ENCODE measurements around the gene CAMK2A. TPM values are rescaled to one million over a fixed set of nuclear protein-coding genes. Genes with fewer than 3 reads are reported as not detected.

Gene CAMK2A
- total RNA-seq, 4 donors from 2014 or later: 0.32 to 0.82 TPM; not detected in 2

GRCh38 chr5:150254774-150255173 lies 34.8 kb downstream of the CAMK2A start:
- intact Hi-C loops (cut with DNase I; ENCODE audit: low total_unique reads) (no loop called here), in situ Hi-C loops (cut with MboI; ENCODE audit: low pct_ligation_motif_present in 1 of 4, low pct_unique_long_range_greater_than_20kb in 1 of 4, low sequenced_read_pairs in 3 of 4) (loop anchor here in 1 of 4 donors (25.0 kb wide), 1 partner anchor 183 kb away; the partner anchor contains the start of gene RPS14)
- H3K36me3 ChIP-seq: no peaks in the 10 kb centered on the region
- H3K27ac ChIP-seq: no peak overlapping the region
- no peaks in the 10 kb centered on the region for H3K9me3 ChIP-seq
- TF ChIP-seq POLR2A (IDR thresholded peaks at IDR 0.05) (no peak), POLR2AphosphoS5 (IDR thresholded peaks at IDR 0.05) (no peak), EP300 (IDR thresholded peaks at IDR 0.05; ENCODE audit: low read depth) (no peak)
- TF ChIP-seq, protein P1, sequence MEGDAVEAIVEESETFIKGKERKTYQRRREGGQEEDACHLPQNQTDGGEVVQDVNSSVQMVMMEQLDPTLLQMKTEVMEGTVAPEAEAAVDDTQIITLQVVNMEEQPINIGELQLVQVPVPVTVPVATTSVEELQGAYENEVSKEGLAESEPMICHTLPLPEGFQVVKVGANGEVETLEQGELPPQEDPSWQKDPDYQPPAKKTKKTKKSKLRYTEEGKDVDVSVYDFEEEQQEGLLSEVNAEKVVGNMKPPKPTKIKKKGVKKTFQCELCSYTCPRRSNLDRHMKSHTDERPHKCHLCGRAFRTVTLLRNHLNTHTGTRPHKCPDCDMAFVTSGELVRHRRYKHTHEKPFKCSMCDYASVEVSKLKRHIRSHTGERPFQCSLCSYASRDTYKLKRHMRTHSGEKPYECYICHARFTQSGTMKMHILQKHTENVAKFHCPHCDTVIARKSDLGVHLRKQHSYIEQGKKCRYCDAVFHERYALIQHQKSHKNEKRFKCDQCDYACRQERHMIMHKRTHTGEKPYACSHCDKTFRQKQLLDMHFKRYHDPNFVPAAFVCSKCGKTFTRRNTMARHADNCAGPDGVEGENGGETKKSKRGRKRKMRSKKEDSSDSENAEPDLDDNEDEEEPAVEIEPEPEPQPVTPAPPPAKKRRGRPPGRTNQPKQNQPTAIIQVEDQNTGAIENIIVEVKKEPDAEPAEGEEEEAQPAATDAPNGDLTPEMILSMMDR (IDR thresholded peaks at IDR 0.05): no peak
- 78% methylated on average over 4 of the region's 4 CpGs; no CpG with 5 or more reads in 1 of the 2 donors for WGBS, 2 donors (ENCODE audit: low coverage in 1 of 2)
- DNase-seq: no peak
- no peaks in the 10 kb centered on the region for H3K27me3 ChIP-seq
- no peak overlapping the region for H3K4me3 ChIP-seq
- no peaks in the 10 kb centered on the region for H3K4me1 ChIP-seq

GRCh38 chr5:150254363-150254762 lies 35.2 kb downstream of the CAMK2A start:
- in situ Hi-C loops (cut with MboI; ENCODE audit: low pct_ligation_motif_present in 1 of 4, low pct_unique_long_range_greater_than_20kb in 1 of 4, low sequenced_read_pairs in 3 of 4): loop anchor here in 1 of 4 donors (25.0 kb wide), 1 partner anchor 183 kb away; the partner anchor contains the start of gene RPS14
- no peaks in the 10 kb centered on the region for H3K27me3 ChIP-seq
- H3K36me3 ChIP-seq: no peaks in the 10 kb centered on the region
- TF ChIP-seq EP300 (IDR thresholded peaks at IDR 0.05; ENCODE audit: low read depth) (no peak), POLR2AphosphoS5 (IDR thresholded peaks at IDR 0.05) (no peak), POLR2A (IDR thresholded peaks at IDR 0.05) (no peak)
- TF ChIP-seq, protein P1 (IDR thresholded peaks at IDR 0.05): no peak
- intact Hi-C loops (cut with DNase I; ENCODE audit: low total_unique reads): no loop called here
- no peaks in the 10 kb centered on the region for H3K9me3 ChIP-seq
- H3K4me3 ChIP-seq: no peak overlapping the region
- 72% methylated on average over 7 of the region's 7 CpGs; no CpG with 5 or more reads in 1 of the 2 donors for WGBS, 2 donors (ENCODE audit: low coverage in 1 of 2)
- H3K4me1 ChIP-seq: no peaks in the 10 kb centered on the region
- H3K27ac ChIP-seq: no peak overlapping the region
- DNase-seq: no peak

- Histone ChIP-seq H3K36me3 (no peaks in the 10 kb centered on the region), H3K4me3 (no peak overlapping the region), H3K27ac (no peak overlapping the region), H3K9me3 (no peaks in the 10 kb centered on the region), H3K27me3 (no peaks in the 10 kb centered on the region), H3K4me1 (no peaks in the 10 kb centered on the region)
- WGBS, 2 donors (ENCODE audit: low coverage in 1 of 2): 85 to 92% methylated on average over 4 to 10 of the region's 10 CpGs
- intact Hi-C loops (cut with DNase I; ENCODE audit: low total_unique reads) (no loop called here), in situ Hi-C loops (cut with MboI; ENCODE audit: low pct_ligation_motif_present in 1 of 4, low pct_unique_long_range_greater_than_20kb in 1 of 4, low sequenced_read_pairs in 3 of 4) (loop anchor here in 1 of 4 donors (25.0 kb wide), 1 partner anchor 184 kb away; the partner anchor contains the start of gene RPS14)
- TF ChIP-seq, protein P1 (IDR thresholded peaks at IDR 0.05): no peak
- TF ChIP-seq EP300 (IDR thresholded peaks at IDR 0.05; ENCODE audit: low read depth) (no peak), POLR2AphosphoS5 (IDR thresholded peaks at IDR 0.05) (no peak), POLR2A (IDR thresholded peaks at IDR 0.05) (no peak)
- no peak for DNase-seq
Measured at GRCh38 chr5:150253416-150254208, 36.0 kb downstream of the CAMK2A start.

GRCh38 chr5:150252489-150252888 lies 37.1 kb downstream of the CAMK2A start:
- DNase-seq: no peak
- no peak for TF ChIP-seq POLR2A (IDR thresholded peaks at IDR 0.05)
- TF ChIP-seq, protein P1 (IDR thresholded peaks at IDR 0.05): no peak
- no peak for TF ChIP-seq EP300 (IDR thresholded peaks at IDR 0.05; ENCODE audit: low read depth)
- no peak for TF ChIP-seq POLR2AphosphoS5 (IDR thresholded peaks at IDR 0.05)
- H3K27me3 ChIP-seq: no peaks in the 10 kb centered on the region
- no peaks in the 10 kb centered on the region for H3K9me3 ChIP-seq
- intact Hi-C loops (cut with DNase I; ENCODE audit: low total_unique reads) (no loop called here), in situ Hi-C loops (cut with MboI; ENCODE audit: low pct_ligation_motif_present in 1 of 4, low pct_unique_long_range_greater_than_20kb in 1 of 4, low sequenced_read_pairs in 3 of 4) (loop anchor here in 1 of 4 donors (25.0 kb wide), 1 partner anchor 185 kb away; the partner anchor contains the start of gene RPS14)
- no peaks in the 10 kb centered on the region for H3K36me3 ChIP-seq
- no peak overlapping the region for H3K4me3 ChIP-seq
- no peak overlapping the region for H3K27ac ChIP-seq
- H3K4me1 ChIP-seq: no peaks in the 10 kb centered on the region
- WGBS, 2 donors (ENCODE audit: low coverage in 1 of 2): 92 to 93% methylated on average over 3 to 6 of the region's 6 CpGs

All from transverse colon (tissue), 4 donors.